HEK293 (cell line): Measurements from ENCODE around the gene LRRC23.

Experiments
- BCL11A ChIP-seq: fragments of 450-650 bp; formaldehyde crosslinking; IDR thresholded peaks from 2 replicates; pipeline ENCODE4 v1.5.1; 2016; ENCODE audit warnings: low read depth, missing biosample characterization, missing genetic modification characterization
- EGR2 ChIP-seq: fragments of 450-650 bp; formaldehyde crosslinking; IDR thresholded peaks from 2 replicates; pipeline ENCODE4 v1.5.1; 2016; ENCODE audit warnings: low read depth, missing biosample characterization, missing genetic modification characterization
- GLI4 ChIP-seq: fragments of 450-650 bp; formaldehyde crosslinking; IDR thresholded peaks from 2 replicates; pipeline ENCODE4 v1.5.1; 2016; ENCODE audit warnings: missing biosample characterization, missing genetic modification characterization
- GLIS1 ChIP-seq: fragments of 450-650 bp; formaldehyde crosslinking; IDR thresholded peaks from 2 replicates; pipeline ENCODE4 v1.5.1; 2016; ENCODE audit warnings: missing biosample characterization, missing genetic modification characterization
- GLIS2 ChIP-seq: fragments of 450-650 bp; formaldehyde crosslinking; IDR thresholded peaks from 2 replicates; pipeline ENCODE4 v1.5.1; 2016; ENCODE audit warnings: missing biosample characterization, missing genetic modification characterization
- IKZF3 ChIP-seq: fragments of 450-650 bp; IDR thresholded peaks from 2 replicates; pipeline ENCODE4 v1.5.0; 2018; ENCODE audit warnings: missing biosample characterization, mild to moderate bottlenecking, missing genetic modification characterization, moderate library complexity
- PRDM6 ChIP-seq: fragments of 450-650 bp; formaldehyde crosslinking; IDR thresholded peaks from 2 replicates; pipeline ENCODE4 v1.5.1; 2017; ENCODE audit warnings: missing biosample characterization, missing genetic modification characterization
- TRIM28 ChIP-seq: IDR thresholded peaks from 2 replicates; pipeline ENCODE4 v1.6.1; 2011; ENCODE audit warnings: low read length, control low read depth, borderline replicate concordance
- ZBTB10 ChIP-seq: fragments of 450-650 bp; formaldehyde crosslinking; IDR thresholded peaks from 2 replicates; pipeline ENCODE4 v1.5.1; 2016; ENCODE audit warnings: missing biosample characterization, missing genetic modification characterization
- ZBTB21 ChIP-seq: fragments of 450-650 bp; formaldehyde crosslinking; IDR thresholded peaks from 2 replicates; pipeline ENCODE4 v1.5.1; 2017; ENCODE audit warnings: missing biosample characterization, missing genetic modification characterization
- ZNF10 ChIP-seq: fragments of 450-650 bp; formaldehyde crosslinking; IDR thresholded peaks from 2 replicates; pipeline ENCODE4 v1.5.1; 2017; ENCODE audit warnings: missing biosample characterization, missing genetic modification characterization
- ZNF132 ChIP-seq: fragments of 450-650 bp; formaldehyde crosslinking; IDR thresholded peaks from 2 replicates; pipeline ENCODE4 v1.5.1; 2017; ENCODE audit warnings: missing biosample characterization, missing genetic modification characterization, borderline replicate concordance
- ZNF140 ChIP-seq: fragments of 450-650 bp; formaldehyde crosslinking; IDR thresholded peaks from 2 replicates; pipeline ENCODE4 v1.5.1; 2016; ENCODE audit warnings: missing biosample characterization, missing genetic modification characterization
- ZNF184 ChIP-seq: fragments of 450-650 bp; IDR thresholded peaks from 2 replicates; pipeline ENCODE4 v1.5.1; 2018; ENCODE audit warnings: missing biosample characterization, mild to moderate bottlenecking, missing genetic modification characterization
- ZNF398 ChIP-seq: fragments of 450-650 bp; formaldehyde crosslinking; IDR thresholded peaks from 2 replicates; pipeline ENCODE4 v1.5.1; 2017; ENCODE audit warnings: missing biosample characterization, missing genetic modification characterization
- ZNF513 ChIP-seq: fragments of 450-650 bp; IDR thresholded peaks from 2 replicates; pipeline ENCODE4 v1.5.1; 2018; ENCODE audit warnings: missing biosample characterization, missing genetic modification characterization
- ZNF558 ChIP-seq: fragments of 450-650 bp; formaldehyde crosslinking; IDR thresholded peaks from 2 replicates; pipeline ENCODE4 v1.5.1; 2016; ENCODE audit warnings: missing biosample characterization, missing genetic modification characterization
- ZNF580 ChIP-seq: fragments of 450-650 bp; formaldehyde crosslinking; IDR thresholded peaks from 2 replicates; pipeline ENCODE4 v1.5.1; 2016; ENCODE audit warnings: missing biosample characterization, missing genetic modification characterization
- ZSCAN23 ChIP-seq: fragments of 450-650 bp; formaldehyde crosslinking; IDR thresholded peaks from 2 replicates; pipeline ENCODE4 v1.5.1; 2016; ENCODE audit warnings: missing biosample characterization, missing genetic modification characterization
- ZSCAN5A ChIP-seq: fragments of 450-650 bp; formaldehyde crosslinking; IDR thresholded peaks from 2 replicates; pipeline ENCODE4 v1.5.1; 2016; ENCODE audit warnings: missing biosample characterization, missing genetic modification characterization

Gene LRRC23

GRCh38 chr12:6866920-6867412 is 37.7 kb upstream of the LRRC23 start (continued):
- no peak for TF ChIP-seq ZSCAN5A (tag by site-specific recombination)
- TF ChIP-seq TRIM28 = no peak
- no peak for TF ChIP-seq ZNF558 (tag by site-specific recombination)
- peak; percentile 86 for TF ChIP-seq GLIS2 (tag by site-specific recombination)
- TF ChIP-seq EGR2 (tag by site-specific recombination) = peak; percentile 56
- peak; percentile 18; the same call in 1 of the 2 replicates for TF ChIP-seq ZBTB21 (tag by site-specific recombination)
- TF ChIP-seq ZNF140 (tag by site-specific recombination) = no peak
- no peak for TF ChIP-seq ZNF132 (tag by site-specific recombination)
- no peak for TF ChIP-seq ZNF184 (tag by site-specific recombination)
- 0 out of 2 replicates have a peak, but pooled peaks have one; percentile 8 for TF ChIP-seq ZNF10 (tag by site-specific recombination)
- peak; percentile 31; the same call in 1 of the 2 replicates for TF ChIP-seq GLIS1 (tag by site-specific recombination)
- no peak for TF ChIP-seq ZSCAN23 (tag by site-specific recombination)
- TF ChIP-seq ZBTB10 (tag by site-specific recombination) = peak; percentile 74
- TF ChIP-seq BCL11A (tag by site-specific recombination) = no peak
- no peak for TF ChIP-seq ZNF398 (tag by site-specific recombination)
- TF ChIP-seq ZNF580 (tag by site-specific recombination) = no peak
- peak; percentile 60 for TF ChIP-seq IKZF3 (tag by site-specific recombination)
- 0 out of 2 replicates have a peak, but pooled peaks have one; percentile 24 for TF ChIP-seq GLI4 (tag by site-specific recombination)
- TF ChIP-seq PRDM6 (tag by site-specific recombination) = no peak
- TF ChIP-seq ZNF513 = no peak
